HepG2 (cell line): ENCODE measurements around the gene DLG2. TPM values are rescaled to one million over a fixed set of nuclear protein-coding genes. Genes with fewer than 3 reads are reported as not detected.

ENCODE experiments used
- ATAC-seq: fragments of 200-7000 bp; cut with Tn5 transposase; 3 replicates; pipeline ENCODE4 v1.9.1; 2020; ENCODE audit warnings: mild to moderate bottlenecking, moderate library complexity
- BruUV-seq: library from RNA; stranded (reverse); fragments of 400-500 nt; replicated peaks from 2 replicates; lab custom pipeline; 2021; lab: Mats Ljungman, UMichigan
- CTCF ChIA-PET: fragments of 300-600 bp; formaldehyde crosslinking; extraction: SDS; loops from one replicate; lab custom pipeline; 2021; ENCODE audit warnings: low total read pairs, inconsistent platforms, low intra/inter-chr PET ratio; lab: Yijun Ruan, JAX
- POLR2A ChIA-PET: fragments of 350-600 bp; sonication (Branson Sonifier 250); formaldehyde crosslinking; loops from one replicate; lab custom pipeline; 2020; ENCODE audit warnings: antibody characterized with exemption, inconsistent platforms; lab: Yijun Ruan, JAX
- DNase-seq: peaks from one replicate; pipeline ENCODE4 v3.0.0-alpha.2; 2015; ENCODE audit warnings: low spot score
- FAIRE-seq: peaks from 3 replicates; lab custom pipeline; 2011; peaks lifted over from hg19 to GRCh38; lab: Jason Lieb, UNC
- H2AFZ ChIP-seq: one replicate; pipeline ENCODE4 v1.6.1; 2011; ENCODE audit warnings: low read length, inconsistent platforms
- H3K27ac ChIP-seq: fragments of 300-600 bp; 3 replicates; pipeline ENCODE4 v1.8.0; 2011; ENCODE audit warnings: mixed run types, mild to moderate bottlenecking, mixed read lengths, low read length, inconsistent platforms; ENCODE audit not compliant: insufficient read depth; ENCODE audit errors: extremely low read length
- H3K27me3 ChIP-seq, 2 experiments: fragments of 200-600 bp in 1 of 2; 2 replicates in 1 of 2; 3 replicates in 1 of 2; pipeline versions ENCODE4 v1.6.0 to v1.8.0; 2011; ENCODE audit warnings: low read length in 2 of 2, mild to moderate bottlenecking in 2 of 2, moderate library complexity in 2 of 2, inconsistent platforms in 1 of 2; ENCODE audit not compliant: insufficient read depth in 2 of 2, control insufficient read depth in 1 of 2
- H3K36me3 ChIP-seq, 2 experiments: fragments of 200-600 bp in 1 of 2; replicated peaks in 1 of 2; 2 replicates in 1 of 2; 3 replicates in 1 of 2; pipeline versions ENCODE4 v1.5.1 to v1.8.0; 2011; ENCODE audit warnings: low read length in 2 of 2, inconsistent platforms in 1 of 2; ENCODE audit not compliant: insufficient read depth in 2 of 2, control insufficient read depth in 1 of 2
- H3K4me1 ChIP-seq: 2 replicates; pipeline ENCODE4 v1.5.1; 2012; ENCODE audit warnings: low read length, inconsistent platforms; ENCODE audit not compliant: insufficient read depth
- H3K4me2 ChIP-seq: 2 replicates; pipeline ENCODE4 v1.6.0; 2011; ENCODE audit warnings: low read depth, low read length, inconsistent platforms
- H3K4me3 ChIP-seq, 3 experiments: fragments of 200-600 bp in 1 of 3; sonication (generic), shearing (Covaris generic) in 1 of 3; replicated peaks in 1 of 3; 2 replicates each; pipeline ENCODE4 v1.5.1; 2011 to 2016; ENCODE audit warnings: low read length in 3 of 3, inconsistent platforms in 2 of 3, low read depth in 2 of 3, mild to moderate bottlenecking in 2 of 3, control low read depth in 1 of 3, mixed read lengths in 1 of 3; ENCODE audit not compliant: insufficient read depth in 1 of 3
- H3K79me2 ChIP-seq: one replicate; pipeline ENCODE4 v1.6.1; 2011; ENCODE audit warnings: low read length, inconsistent platforms; ENCODE audit not compliant: insufficient read depth
- H3K9ac ChIP-seq: 2 replicates; pipeline ENCODE4 v1.6.0; 2011; ENCODE audit warnings: mild to moderate bottlenecking, low read depth, low read length, inconsistent platforms; ENCODE audit not compliant: insufficient read depth
- H3K9me3 ChIP-seq: 2 replicates; pipeline ENCODE4 v1.5.1; 2012; ENCODE audit warnings: mild to moderate bottlenecking, low read length
- H4K20me1 ChIP-seq: 2 replicates; pipeline ENCODE4 v1.6.0; 2011; ENCODE audit warnings: inconsistent platforms, mild to moderate bottlenecking, low read length, moderate library complexity; ENCODE audit not compliant: insufficient read depth
- AGO1 ChIP-seq: fragments of 200-400 bp; formaldehyde crosslinking; IDR thresholded peaks from 2 replicates; pipeline ENCODE4 v1.6.1; 2017; ENCODE audit warnings: mild to moderate bottlenecking, low read depth, low read length, moderate library complexity; ENCODE audit not compliant: poor library complexity, severe bottlenecking
- MNT ChIP-seq: fragments of 450-650 bp; IDR thresholded peaks from 2 replicates; pipeline ENCODE4 v1.6.1; 2016
- PHF20 ChIP-seq: sonication (generic); formaldehyde crosslinking; IDR thresholded peaks from 2 replicates; pipeline ENCODE4 v1.5.0; 2020; ENCODE audit warnings: mild to moderate bottlenecking, missing genetic modification reagents
- SIX1 ChIP-seq: sonication (generic); formaldehyde crosslinking; IDR thresholded peaks from 2 replicates; pipeline ENCODE4 v1.4.0; 2020; ENCODE audit warnings: missing genetic modification reagents, borderline replicate concordance
- SKIL ChIP-seq: sonication (generic); formaldehyde crosslinking; IDR thresholded peaks from 2 replicates; pipeline ENCODE4 v1.8.0; 2022; ENCODE audit warnings: missing genetic modification reagents, mild to moderate bottlenecking, moderate library complexity, borderline replicate concordance
- SOX6 ChIP-seq, 2 experiments: fragments of 450-650 bp in 1 of 2; sonication (generic) in 1 of 2; formaldehyde crosslinking in 1 of 2; IDR thresholded peaks; 2 replicates each; pipeline versions ENCODE4 v1.4.0 to v1.6.1; 2017 to 2020; ENCODE audit warnings: antibody characterized with exemption in 1 of 2, mild to moderate bottlenecking in 1 of 2, missing genetic modification reagents in 1 of 2
- ZFP90 ChIP-seq: sonication (generic); formaldehyde crosslinking; IDR thresholded peaks from 2 replicates; pipeline ENCODE4 v1.8.0; 2022; ENCODE audit warnings: missing genetic modification reagents, mild to moderate bottlenecking, inconsistent platforms, borderline replicate concordance
- ZNF143 ChIP-seq: sonication (generic); formaldehyde crosslinking; IDR thresholded peaks from 2 replicates; pipeline ENCODE4 v1.4.0; 2020; ENCODE audit warnings: missing genetic modification reagents
- ZNF24 ChIP-seq: fragments of 450-650 bp; IDR thresholded peaks from 2 replicates; pipeline ENCODE4 v1.6.1; 2017; ENCODE audit warnings: antibody characterized with exemption, mild to moderate bottlenecking
- ZNF530 ChIP-seq: sonication (generic); formaldehyde crosslinking; IDR thresholded peaks from 2 replicates; pipeline ENCODE4 v1.5.0; 2020; ENCODE audit warnings: low read depth, mild to moderate bottlenecking, missing genetic modification reagents
- ZNF550 ChIP-seq: sonication (generic); formaldehyde crosslinking; IDR thresholded peaks from 2 replicates; pipeline ENCODE4 v1.4.0; 2020; ENCODE audit warnings: mild to moderate bottlenecking, missing genetic modification reagents, borderline replicate concordance
- ZNF724P ChIP-seq: sonication (generic); formaldehyde crosslinking; IDR thresholded peaks from 2 replicates; pipeline ENCODE4 v1.8.0; 2022; ENCODE audit warnings: missing genetic modification reagents, borderline replicate concordance
- ZNF878 ChIP-seq: sonication (generic); formaldehyde crosslinking; IDR thresholded peaks from 2 replicates; pipeline ENCODE4 v1.8.1; 2023; ENCODE audit warnings: mild to moderate bottlenecking, missing genetic modification reagents, moderate library complexity
- WGBS: methylation state at CpG from one replicate; pipeline ENCODE4 v1.1.6; 2017; ENCODE audit warnings: low lambda C conversion rate; 5-methylcytosine and 5-hydroxymethylcytosine counted together
- in situ Hi-C: cut with HindIII; loops from 2 replicates; pipeline ENCODE4 v1.10.0; 2017; ENCODE audit warnings: low pct_unique_long_range_greater_than_20kb; ENCODE audit not compliant: extremely low pct_ligation_motif_present
- intact Hi-C: fragments of 100-400 bp; cut with micrococcal nuclease; formaldehyde crosslinking; loops from one replicate; pipeline ENCODE4 v1.10.0; 2022; ENCODE audit not compliant: unreplicated experiment
- polyA plus RNA-seq, 8 experiments: library from polyadenylated mRNA; depleted of rRNA in 3 of 8; stranded (reverse) in 7 of 8; unstranded in 1 of 8; fragments of >200 nt; fragmentation: Illumina TruSeq in 4 of 8; extraction: Trizol in 4 of 8; gene quantifications; 2 replicates each; pipeline versions ENCODE4 v1.2.1 to v1.2.3, GENCODE V29; 2011 to 2016; ENCODE audit warnings: low read depth in 4 of 8, missing spikeins in 1 of 8, mixed read lengths in 1 of 8; ENCODE audit not compliant: insufficient read depth in 1 of 8
- total RNA-seq, 5 experiments: library from RNA; depleted of rRNA; stranded (reverse); fragments of >200 nt; fragmentation: Illumina TruSeq; extraction: Trizol; gene quantifications; 2 replicates each; pipeline ENCODE4 v1.2.3, GENCODE V29; 2016; ENCODE audit warnings: low read depth in 1 of 5
- TF ChIP-seq, protein P1 (sequence below): sonication (generic); formaldehyde crosslinking; IDR thresholded peaks from 2 replicates; pipeline ENCODE4 v1.4.0; 2020; ENCODE audit warnings: mild to moderate bottlenecking, missing genetic modification reagents

The DLG2 gene
- total and polyA plus RNA-seq, 2 of the 13 experiments (the other 11 are each of a cell fraction or from before 2014, with no cell fraction given): 0.46 to 1.0 TPM

GRCh38 chr11:85236211-85236610 is 390.9 kb downstream of the DLG2 start:
- ChIA-PET POLR2A (no interaction called here), CTCF (no interaction called here)
- WGBS: 3% methylated on average over 2 of the region's 2 CpGs
- H3K9ac ChIP-seq: no peak overlapping the region
- DNase-seq (no peak), FAIRE-seq (no peak)
- no peaks in the 10 kb centered on the region for H3K79me2 ChIP-seq
- H3K27me3 ChIP-seq: no peaks in the 10 kb centered on the region
- H4K20me1 ChIP-seq: no peaks in the 10 kb centered on the region
- intact Hi-C loops (no loop called here), in situ Hi-C loops (no loop called here)
- no peaks in the 10 kb centered on the region for H3K9me3 ChIP-seq
- H3K27ac ChIP-seq: no peak overlapping the region
- H3K4me2 ChIP-seq: no peak overlapping the region
- H3K4me3 ChIP-seq: no peak overlapping the region
- no peak overlapping the region for H2AFZ ChIP-seq
- BruUV-seq: no TSS peak
- no peak for TF ChIP-seq ZNF878
- TF ChIP-seq, all 625 proteins: peak for 0
- Histone ChIP-seq H3K36me3 (no peaks in the 10 kb centered on the region), H3K4me1 (no peaks in the 10 kb centered on the region)
- no peak for ATAC-seq

GRCh38 chr11:85232559-85232958 is 394.6 kb downstream of the DLG2 start:
- TF ChIP-seq PHF20 (CRISPR knock-in tag) (no peak), AGO1 (no peak), SKIL (no peak), ZNF143 (CRISPR knock-in tag) (no peak), SOX6 (IDR thresholded peaks at IDR 0.05) (no peak), SOX6 (CRISPR knock-in tag; IDR thresholded peaks at IDR 0.05) (no peak), ZNF24 (no peak), ZNF550 (no peak), SIX1 (CRISPR knock-in tag) (no peak), ZFP90 (CRISPR knock-in tag) (no peak), ZNF724P (no peak), MNT (no peak), ZNF530 (CRISPR knock-in tag) (no peak)
- TF ChIP-seq, protein P1, sequence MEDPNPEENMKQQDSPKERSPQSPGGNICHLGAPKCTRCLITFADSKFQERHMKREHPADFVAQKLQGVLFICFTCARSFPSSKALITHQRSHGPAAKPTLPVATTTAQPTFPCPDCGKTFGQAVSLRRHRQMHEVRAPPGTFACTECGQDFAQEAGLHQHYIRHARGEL (CRISPR knock-in tag): no peak
- Histone ChIP-seq H3K27me3 (no peaks in the 10 kb centered on the region), H2AFZ (no peak overlapping the region), H3K4me2 (no peak overlapping the region), H3K27ac (no peak overlapping the region), H3K79me2 (no peaks in the 10 kb centered on the region), H3K9me3 (no peaks in the 10 kb centered on the region), H3K9ac (no peak overlapping the region), H4K20me1 (no peaks in the 10 kb centered on the region), H3K4me1 (no peaks in the 10 kb centered on the region), H3K4me3 (no peak overlapping the region), H3K36me3 (no peaks in the 10 kb centered on the region)
- in situ Hi-C loops (no loop called here), intact Hi-C loops (no loop called here)
- no peak for ATAC-seq
- WGBS: 2% methylated on average over 2 of the region's 2 CpGs
- FAIRE-seq: no peak
- no peak for DNase-seq
- BruUV-seq: no TSS peak
- CTCF ChIA-PET: no interaction called here
- POLR2A ChIA-PET: no interaction called here
